Endothelial cell of umbilical vein (primary cell): ENCODE data around the gene PTGES2. TPM values are rescaled to one million over a fixed set of nuclear protein-coding genes. Genes with fewer than 3 reads are reported as not detected.

Experiments used
- BruUV-seq: library from RNA; stranded (reverse); fragments of 400-500 nt; replicated peaks from 2 replicates; lab custom pipeline; 2021; lab: Mats Ljungman, UMichigan
- CTCF ChIA-PET: fragments of 300-600, 350-600 bp; sonication (Branson Sonifier 250); formaldehyde crosslinking; loops from one replicate; lab custom pipeline; 2021; ENCODE audit warnings: antibody characterized with exemption, inconsistent platforms; lab: Charles Lee
- POLR2A ChIA-PET: fragments of 300-600, 350-600 bp; sonication (Branson Sonifier 250); formaldehyde crosslinking; loops from one replicate; lab custom pipeline; 2021; ENCODE audit warnings: antibody characterized with exemption, inconsistent platforms; lab: Charles Lee
- DNase-seq: peaks from one replicate; pipeline ENCODE4 v3.0.0-alpha.2; 2011; ENCODE audit warnings: low read depth, low spot score
- FAIRE-seq: peaks from 2 replicates; lab custom pipeline; 2011; peaks lifted over from hg19 to GRCh38; lab: Jason Lieb, UNC
- H2AFZ ChIP-seq: 2 replicates; pipeline ENCODE4 v1.6.0; 2012; ENCODE audit warnings: low read depth, low read length, control low read depth, inconsistent platforms
- H3K27ac ChIP-seq: 2 replicates; pipeline ENCODE4 v1.5.1; 2011; ENCODE audit warnings: low read depth, mild to moderate bottlenecking, control low read depth, low read length, moderate library complexity; ENCODE audit not compliant: insufficient read depth
- H3K27me3 ChIP-seq, 2 experiments: 2 replicates each; pipeline versions ENCODE4 v1.6.0 to v1.6.1; 2011; ENCODE audit warnings: low read length in 2 of 2, mixed read lengths in 1 of 2; ENCODE audit not compliant: control insufficient read depth in 2 of 2, insufficient read depth in 2 of 2
- H3K36me3 ChIP-seq, 2 experiments: 2 replicates in 1 of 2; 3 replicates in 1 of 2; pipeline ENCODE4 v1.5.1; 2011; ENCODE audit warnings: low read length in 2 of 2, mild to moderate bottlenecking in 1 of 2, moderate library complexity in 1 of 2; ENCODE audit not compliant: control insufficient read depth in 2 of 2, insufficient read depth in 2 of 2; ENCODE audit errors: extremely low read depth in 1 of 2
- H3K4me1 ChIP-seq: 3 replicates; pipeline ENCODE4 v1.5.1; 2011; ENCODE audit warnings: mild to moderate bottlenecking, low read length; ENCODE audit not compliant: control insufficient read depth, insufficient read depth; ENCODE audit errors: extremely low read depth
- H3K4me2 ChIP-seq: 2 replicates; pipeline ENCODE4 v1.6.1; 2011; ENCODE audit warnings: low read length, control low read depth, mixed read lengths; ENCODE audit not compliant: insufficient read depth
- H3K4me3 ChIP-seq, 3 experiments: fragments of 200-600 bp in 1 of 3; sonication (generic), shearing (Covaris generic) in 1 of 3; replicated peaks in 1 of 3; 2 replicates each; pipeline ENCODE4 v1.5.1; 2011 to 2016; ENCODE audit warnings: control low read depth in 3 of 3, low read length in 3 of 3, mild to moderate bottlenecking in 2 of 3, inconsistent platforms in 1 of 3, low read depth in 1 of 3, moderate library complexity in 1 of 3; ENCODE audit not compliant: insufficient read depth in 1 of 3
- H3K79me2 ChIP-seq: 2 replicates; pipeline ENCODE4 v1.6.0; 2012; ENCODE audit warnings: low read length, inconsistent platforms; ENCODE audit not compliant: control insufficient read depth, insufficient read depth
- H3K9ac ChIP-seq: replicated peaks from 2 replicates; pipeline ENCODE3; 2011; ENCODE audit warnings: low read length, control low read depth; ENCODE audit not compliant: insufficient read depth; ENCODE audit errors: extremely low read depth
- H3K9me1 ChIP-seq: replicated peaks from 3 replicates; pipeline ENCODE4 v1.6.0; 2011; ENCODE audit warnings: mild to moderate bottlenecking, low read length; ENCODE audit not compliant: control insufficient read depth, insufficient read depth; ENCODE audit errors: extremely low read depth
- H3K9me3 ChIP-seq: replicated peaks from 2 replicates; pipeline ENCODE4 v1.5.1; 2012; ENCODE audit warnings: low read length, inconsistent platforms; ENCODE audit not compliant: control insufficient read depth, insufficient read depth
- H4K20me1 ChIP-seq: replicated peaks from 2 replicates; pipeline ENCODE3; 2011; ENCODE audit warnings: mild to moderate bottlenecking, low read length; ENCODE audit not compliant: control insufficient read depth, insufficient read depth; ENCODE audit errors: extremely low read depth
- EZH2 ChIP-seq: IDR thresholded peaks from 2 replicates; pipeline ENCODE4 v1.6.1; 2012; ENCODE audit warnings: borderline replicate concordance, low read depth, mild to moderate bottlenecking, moderate library complexity, low read length, inconsistent platforms; ENCODE audit not compliant: severe bottlenecking
- FOS ChIP-seq: IDR thresholded peaks from 2 replicates; pipeline ENCODE4 v1.6.1; 2011; ENCODE audit warnings: mild to moderate bottlenecking, low read length, moderate library complexity, borderline replicate concordance; ENCODE audit not compliant: insufficient read depth
- GATA2 ChIP-seq: IDR thresholded peaks from 2 replicates; pipeline ENCODE4 v1.7.0; 2011; ENCODE audit warnings: low read depth, mild to moderate bottlenecking, moderate library complexity, mixed read lengths, low read length; ENCODE audit not compliant: insufficient read length, insufficient read depth
- JUN ChIP-seq: IDR thresholded peaks from 2 replicates; pipeline ENCODE4 v1.6.1; 2011; ENCODE audit warnings: borderline replicate concordance, low read depth; ENCODE audit not compliant: insufficient read length, insufficient read depth
- MYC ChIP-seq: IDR thresholded peaks from one replicate; pipeline ENCODE4 v1.6.1; 2011; ENCODE audit warnings: mild to moderate bottlenecking, low read depth, low read length
- POLR2A ChIP-seq: IDR thresholded peaks from 2 replicates; pipeline ENCODE4 v1.6.1; 2012; ENCODE audit warnings: low read depth, mild to moderate bottlenecking, control low read depth, low read length
- POLR2AphosphoS5 ChIP-seq: IDR thresholded peaks from 2 replicates; pipeline ENCODE4 v1.6.1; 2012; ENCODE audit warnings: low read depth, mild to moderate bottlenecking, control low read depth, low read length, moderate library complexity; ENCODE audit not compliant: insufficient read depth
- dilution Hi-C: fragments of 300-500 bp; cut with MboI; formaldehyde crosslinking; loops from one replicate; pipeline ENCODE4 v1.15.0; 2019; ENCODE audit warnings: low sequenced_read_pairs; ENCODE audit not compliant: extremely low pct_ligation_motif_present
- intact Hi-C: fragments of 100-400 bp; cut with micrococcal nuclease; formaldehyde crosslinking; loops from one replicate; pipeline ENCODE4 v1.10.0; 2022
- polyA plus RNA-seq, 4 experiments: library from polyadenylated mRNA; depleted of rRNA in 3 of 4; stranded (reverse) in 3 of 4; unstranded in 1 of 4; fragments of >200 nt; gene quantifications; 2 replicates each; pipeline versions ENCODE4 v1.2.1 to v1.2.3, GENCODE V29; 2011 to 2012; ENCODE audit warnings: missing spikeins in 1 of 4
- total RNA-seq: library from RNA; stranded (reverse); gene quantifications from 2 replicates; pipeline ENCODE4 v1.2.3, GENCODE V29; 2021
- TF ChIP-seq, protein P1 (sequence below), 2 donors: IDR thresholded peaks; 1 replicate in 1 of 2; 2 replicates in 1 of 2; pipeline ENCODE4 v1.5.1; 2011; ENCODE audit warnings: low read length in 2 of 2, mild to moderate bottlenecking in 2 of 2, moderate library complexity in 2 of 2, control low read depth in 1 of 2, inconsistent platforms in 1 of 2, low read depth in 1 of 2; ENCODE audit not compliant: insufficient read depth in 1 of 2; ENCODE audit errors: extremely low read depth in 1 of 2
- TF ChIP-seq, protein P2 (sequence below): IDR thresholded peaks from 2 replicates; pipeline ENCODE4 v1.6.1; 2011; ENCODE audit not compliant: insufficient read depth, insufficient read length

Gene PTGES2
- total and polyA plus RNA-seq, 2 donors (not counting 3 experiments of a cell fraction or from before 2014, with no cell fraction given), result 64.2 to 69.9 TPM

DNA sequence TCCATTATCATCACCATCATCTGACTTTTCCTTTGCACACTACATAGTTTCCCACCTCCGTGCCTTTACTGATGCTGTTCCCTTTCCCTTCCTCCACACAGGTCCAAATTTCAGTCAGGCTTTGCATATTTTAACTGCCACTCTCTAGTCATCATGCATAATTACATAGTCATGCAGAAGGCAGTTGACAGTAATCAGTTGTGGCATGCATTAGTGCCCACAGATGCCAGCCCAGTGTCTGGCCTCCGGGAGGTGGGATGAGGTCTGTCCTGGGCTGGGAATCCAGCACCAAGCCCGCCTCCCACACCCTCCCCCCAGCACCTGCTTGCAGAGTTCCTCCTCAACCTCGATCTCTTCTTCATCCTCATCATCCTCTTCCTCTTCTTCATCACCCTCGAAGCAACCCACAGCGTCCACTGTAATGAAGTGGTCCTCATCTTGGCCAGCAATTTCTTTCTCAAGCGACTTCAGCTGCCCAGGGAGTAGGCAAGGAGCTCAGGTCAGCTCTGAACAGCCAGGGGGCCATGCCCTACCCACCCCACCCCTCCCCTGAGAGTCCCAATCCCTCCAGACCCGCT is 41.3 kb upstream of the PTGES2 start:
- ChIA-PET POLR2A (no interaction called here), CTCF (no interaction called here)
- dilution Hi-C loops (no loop called here), intact Hi-C loops (no loop called here)
- Histone ChIP-seq H2AFZ (no peak overlapping the region), H3K36me3 (peaks cover 4 to 48% of the 10 kb centered on the region in 2 experiments), H3K4me1 (no peaks in the 10 kb centered on the region), H4K20me1 (no peaks in the 10 kb centered on the region), H3K27ac (no peak overlapping the region), H3K4me2 (no peak overlapping the region), H3K9me1 (no peaks in the 10 kb centered on the region), H3K9ac (no peak overlapping the region), H3K27me3 (no peaks in the 10 kb centered on the region), H3K9me3 (no peaks in the 10 kb centered on the region), H3K4me3 (no peak overlapping the region), H3K79me2 (no peaks in the 10 kb centered on the region)
- DNase-seq (no peak), FAIRE-seq (no peak)
- BruUV-seq, result no TSS peak
- TF ChIP-seq, protein P1, sequence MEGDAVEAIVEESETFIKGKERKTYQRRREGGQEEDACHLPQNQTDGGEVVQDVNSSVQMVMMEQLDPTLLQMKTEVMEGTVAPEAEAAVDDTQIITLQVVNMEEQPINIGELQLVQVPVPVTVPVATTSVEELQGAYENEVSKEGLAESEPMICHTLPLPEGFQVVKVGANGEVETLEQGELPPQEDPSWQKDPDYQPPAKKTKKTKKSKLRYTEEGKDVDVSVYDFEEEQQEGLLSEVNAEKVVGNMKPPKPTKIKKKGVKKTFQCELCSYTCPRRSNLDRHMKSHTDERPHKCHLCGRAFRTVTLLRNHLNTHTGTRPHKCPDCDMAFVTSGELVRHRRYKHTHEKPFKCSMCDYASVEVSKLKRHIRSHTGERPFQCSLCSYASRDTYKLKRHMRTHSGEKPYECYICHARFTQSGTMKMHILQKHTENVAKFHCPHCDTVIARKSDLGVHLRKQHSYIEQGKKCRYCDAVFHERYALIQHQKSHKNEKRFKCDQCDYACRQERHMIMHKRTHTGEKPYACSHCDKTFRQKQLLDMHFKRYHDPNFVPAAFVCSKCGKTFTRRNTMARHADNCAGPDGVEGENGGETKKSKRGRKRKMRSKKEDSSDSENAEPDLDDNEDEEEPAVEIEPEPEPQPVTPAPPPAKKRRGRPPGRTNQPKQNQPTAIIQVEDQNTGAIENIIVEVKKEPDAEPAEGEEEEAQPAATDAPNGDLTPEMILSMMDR (IDR thresholded peaks at IDR 0.05; ENCODE audit: extremely low read depth in 1 of 2, insufficient read depth in 1 of 2, low read depth in 1 of 2, low read length in 2 of 2), result no peak
- no peak for TF ChIP-seq FOS
- no peak for TF ChIP-seq JUN
- no peak for TF ChIP-seq POLR2A
- no peak for TF ChIP-seq GATA2
- TF ChIP-seq POLR2AphosphoS5, result no peak
- TF ChIP-seq EZH2, result no peak
- TF ChIP-seq MYC, result no peak
- TF ChIP-seq, protein P2, sequence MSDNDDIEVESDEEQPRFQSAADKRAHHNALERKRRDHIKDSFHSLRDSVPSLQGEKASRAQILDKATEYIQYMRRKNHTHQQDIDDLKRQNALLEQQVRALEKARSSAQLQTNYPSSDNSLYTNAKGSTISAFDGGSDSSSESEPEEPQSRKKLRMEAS, result no peak
